Brain microvascular endothelial cell (primary cell): Measurements from ENCODE around the gene AGBL4.

Experiments
- DNase-seq: peaks from one replicate; pipeline ENCODE4 v3.0.0-alpha.2; 2020
- H3K27ac ChIP-seq: fragments of 250-450 bp; sonication (Bioruptor Pico); 2 replicates; pipeline ENCODE4 v1.5.1; 2020; ENCODE audit warnings: mild to moderate bottlenecking, moderate library complexity
- H3K27me3 ChIP-seq: fragments of 250-450 bp; sonication (Bioruptor Pico); replicated peaks from 2 replicates; pipeline ENCODE4 v1.5.1; 2020; ENCODE audit warnings: mild to moderate bottlenecking
- H3K36me3 ChIP-seq: fragments of 250-450 bp; sonication (Bioruptor Pico); replicated peaks from 2 replicates; pipeline ENCODE4 v1.5.1; 2020; ENCODE audit warnings: mild to moderate bottlenecking
- H3K4me3 ChIP-seq: 2 replicates; pipeline ENCODE4 v1.5.1; 2011; ENCODE audit warnings: low read depth, mild to moderate bottlenecking, control low read depth, low read length, moderate library complexity
- CTCF ChIP-seq: IDR thresholded peaks from 2 replicates; pipeline ENCODE4 v1.5.1; 2011; ENCODE audit warnings: low read depth, mild to moderate bottlenecking, moderate library complexity, low read length, control low read depth, inconsistent platforms; ENCODE audit errors: missing control alignments
- in situ Hi-C: cut with HindIII; loops from 2 replicates; pipeline ENCODE4 v1.10.0; 2017; ENCODE audit warnings: low sequenced_read_pairs, low pct_ligation_motif_present

The AGBL4 gene

GRCh38 chr1:48870596-48870995, 1153.2 kb downstream of the AGBL4 start:
- peak; percentile 59 for TF ChIP-seq CTCF
- DNase-seq, result no peak
- Histone ChIP-seq H3K27ac (no peak overlapping the region), H3K4me3 (no peak overlapping the region), H3K27me3 (no peaks in the 10 kb centered on the region), H3K36me3 (no peaks in the 10 kb centered on the region)
- in situ Hi-C loops, result no loop called here

- DNase-seq, result no peak
- Histone ChIP-seq H3K27ac (no peak overlapping the region), H3K27me3 (no peaks in the 10 kb centered on the region), H3K4me3 (no peak overlapping the region), H3K36me3 (no peaks in the 10 kb centered on the region)
- no peak for TF ChIP-seq CTCF
- in situ Hi-C loops, result no loop called here
Observed at GRCh38 chr1:48869116-48869893, 1154.4 kb downstream of the AGBL4 start.

GRCh38 chr1:48864913-48865312, 1158.8 kb downstream of the AGBL4 start:
- no peak for TF ChIP-seq CTCF
- Histone ChIP-seq H3K27ac (no peak overlapping the region), H3K4me3 (no peak overlapping the region), H3K36me3 (no peaks in the 10 kb centered on the region), H3K27me3 (no peaks in the 10 kb centered on the region)
- in situ Hi-C loops, result no loop called here
- no peak for DNase-seq

GRCh38 chr1:48859456-48859855, 1164.3 kb downstream of the AGBL4 start:
- no peak overlapping the region for H3K27ac ChIP-seq
- TF ChIP-seq CTCF, result no peak
- H3K27me3 ChIP-seq, result no peaks in the 10 kb centered on the region
- H3K36me3 ChIP-seq, result no peaks in the 10 kb centered on the region
- in situ Hi-C loops, result no loop called here
- no peak for DNase-seq
- H3K4me3 ChIP-seq, result no peak overlapping the region

GRCh38 chr1:48858200-48858920, 1165.4 kb downstream of the AGBL4 start:
- H3K36me3 ChIP-seq, result no peaks in the 10 kb centered on the region
- no peak for DNase-seq

More at GRCh38 chr1:48858200-48858920, 1165.4 kb downstream of the AGBL4 start:
- in situ Hi-C loops, result no loop called here
- Histone ChIP-seq H3K27ac (no peak overlapping the region), H3K4me3 (no peak overlapping the region), H3K27me3 (no peaks in the 10 kb centered on the region)
- no peak for TF ChIP-seq CTCF
